Calu3 (cell line): ENCODE measurements around the gene HMCN1. TPM values are rescaled to one million over a fixed set of nuclear protein-coding genes. Genes with fewer than 3 reads are reported as not detected.

ENCODE experiments used
- BruUV-seq: library from RNA; stranded (reverse); fragments of 400-500 nt; replicated peaks from 2 replicates; lab custom pipeline; 2021; lab: Mats Ljungman, UMichigan
- CTCF ChIA-PET: fragments of 300-600 bp; sonication (Branson Sonifier 250); formaldehyde crosslinking; loops from one replicate; lab custom pipeline; 2022; ENCODE audit warnings: antibody characterized with exemption; lab: Charles Lee
- DNase-seq: peaks from one replicate; pipeline ENCODE4 v3.0.0; 2022
- H3K27ac Mint-ChIP-seq: one replicate; pipeline ENCODE4 v1.8.0; 2022; ENCODE audit warnings: mixed read lengths; ENCODE audit not compliant: unreplicated experiment
- H3K27me3 Mint-ChIP-seq: one replicate; pipeline ENCODE4 v1.8.0; 2022; ENCODE audit warnings: mixed read lengths; ENCODE audit not compliant: unreplicated experiment
- H3K36me3 Mint-ChIP-seq: one replicate; pipeline ENCODE4 v1.8.0; 2022; ENCODE audit warnings: mild to moderate bottlenecking, moderate library complexity, mixed read lengths; ENCODE audit not compliant: insufficient read depth, unreplicated experiment
- H3K4me1 Mint-ChIP-seq: one replicate; pipeline ENCODE4 v1.8.0; 2022; ENCODE audit warnings: mild to moderate bottlenecking, low read depth, mixed read lengths; ENCODE audit not compliant: unreplicated experiment
- H3K4me3 Mint-ChIP-seq: one replicate; pipeline ENCODE4 v1.8.0; 2022; ENCODE audit warnings: mild to moderate bottlenecking, low read depth, moderate library complexity, mixed read lengths; ENCODE audit not compliant: unreplicated experiment
- H3K9me3 Mint-ChIP-seq: one replicate; pipeline ENCODE4 v1.8.0; 2022; ENCODE audit warnings: low read depth, mixed read lengths; ENCODE audit not compliant: unreplicated experiment
- CTCF ChIP-seq: fragments of 200-600 bp; IDR thresholded peaks from one replicate; pipeline ENCODE4 v1.8.0; 2022; ENCODE audit warnings: antibody characterized with exemption; ENCODE audit not compliant: unreplicated experiment
- intact Hi-C: fragments of 100-400 bp; cut with micrococcal nuclease; formaldehyde crosslinking; loops from one replicate; pipeline ENCODE4 v1.10.0; 2022; ENCODE audit not compliant: unreplicated experiment
- total RNA-seq: library from RNA; stranded (reverse); gene quantifications from 2 replicates; pipeline ENCODE4 v1.2.3, GENCODE V29; 2022

HMCN1 gene
- total RNA-seq, 1 experiment from 2014 or later = 0.05 TPM

GRCh38 chr1:185907246-185907645 lies 173.1 kb downstream of the HMCN1 start:
- intact Hi-C loops = no loop called here

GRCh38 chr1:185911978-185912377 lies 177.8 kb downstream of the HMCN1 start:
- no peak for DNase-seq
- Mint-ChIP-seq H3K27me3 (no peaks in the 10 kb centered on the region), H3K27ac (no peak overlapping the region), H3K36me3 (no peaks in the 10 kb centered on the region), H3K9me3 (no peaks in the 10 kb centered on the region), H3K4me3 (no peak overlapping the region), H3K4me1 (no peaks in the 10 kb centered on the region)
- intact Hi-C loops = no loop called here
- no peak for TF ChIP-seq CTCF
- CTCF ChIA-PET = no interaction called here
- BruUV-seq = no TSS peak

More at GRCh38 chr1:185907246-185907645, 173.1 kb downstream of the HMCN1 start:
- no peak for DNase-seq
- Mint-ChIP-seq H3K4me1 (no peaks in the 10 kb centered on the region), H3K36me3 (no peaks in the 10 kb centered on the region), H3K4me3 (no peak overlapping the region), H3K27ac (no peak overlapping the region), H3K9me3 (no peaks in the 10 kb centered on the region), H3K27me3 (no peaks in the 10 kb centered on the region)
- no peak for TF ChIP-seq CTCF
- CTCF ChIA-PET = no interaction called here
- no TSS peak for BruUV-seq

- CTCF ChIA-PET = interaction anchor here (0.7 kb wide), 1 partner anchor 44 kb away, joined by 3 read pairs; no protein-coding TSS in a partner anchor
- Mint-ChIP-seq H3K4me1 (no peaks in the 10 kb centered on the region), H3K36me3 (no peaks in the 10 kb centered on the region), H3K4me3 (no peak overlapping the region), H3K27me3 (no peaks in the 10 kb centered on the region), H3K9me3 (no peaks in the 10 kb centered on the region), H3K27ac (no peak overlapping the region)
- no TSS peak for BruUV-seq
- no peak for TF ChIP-seq CTCF
- intact Hi-C loops = no loop called here
- DNase-seq = no peak
Observed at GRCh38 chr1:185912504-185912903, 178.3 kb downstream of the HMCN1 start.

- intact Hi-C loops = no loop called here
- no peak overlapping the region for H3K27ac Mint-ChIP-seq
- no peaks in the 10 kb centered on the region for H3K27me3 Mint-ChIP-seq
- no peaks in the 10 kb centered on the region for H3K9me3 Mint-ChIP-seq
- no TSS peak for BruUV-seq
- no peak for TF ChIP-seq CTCF
- H3K4me1 Mint-ChIP-seq = no peaks in the 10 kb centered on the region
- CTCF ChIA-PET = no interaction called here
- DNase-seq = no peak
- H3K4me3 Mint-ChIP-seq = no peak overlapping the region
- H3K36me3 Mint-ChIP-seq = no peaks in the 10 kb centered on the region
Observed at GRCh38 chr1:185914089-185914488, 179.9 kb downstream of the HMCN1 start.
